H1 (cell line): ENCODE data around the gene AKT1. TPM values are rescaled to one million over a fixed set of nuclear protein-coding genes. Genes with fewer than 3 reads are reported as not detected.

Experiments used
- CTBP2 ChIP-seq: IDR thresholded peaks from 2 replicates; pipeline ENCODE4 v1.7.0; 2011; ENCODE audit warnings: borderline replicate concordance, mild to moderate bottlenecking, moderate library complexity, mixed read lengths, low read length; ENCODE audit not compliant: insufficient read depth, insufficient read length
- GABPA ChIP-seq: IDR thresholded peaks from 2 replicates; pipeline ENCODE4 v1.6.1; 2011; ENCODE audit warnings: mild to moderate bottlenecking, low read length, moderate library complexity, borderline replicate concordance; ENCODE audit not compliant: insufficient read depth
- KDM5A ChIP-seq: fragments of 200-600 bp; IDR thresholded peaks from 2 replicates; pipeline ENCODE4 v1.7.1; 2012; ENCODE audit warnings: mild to moderate bottlenecking, low read length, inconsistent platforms, mixed read lengths
- SUZ12 ChIP-seq: fragments of 200-600 bp; sonication (generic); IDR thresholded peaks from 2 replicates; pipeline ENCODE4 v1.6.1; 2012; ENCODE audit warnings: mild to moderate bottlenecking, inconsistent platforms, low read length, moderate library complexity, mixed read lengths
- TEAD4 ChIP-seq: IDR thresholded peaks from 2 replicates; pipeline ENCODE4 v1.6.1; 2012; ENCODE audit warnings: low read depth, low read length, inconsistent platforms, mixed read lengths
- polyA plus RNA-seq, 7 experiments: library from polyadenylated mRNA; depleted of rRNA in 3 of 7; stranded (reverse) in 5 of 7; unstranded in 2 of 7; fragments of >200 nt in 5 of 7; fragments of 200-250 nt in 2 of 7; gene quantifications; 1 replicate in 5 of 7; 2 replicates in 1 of 7; 4 replicates in 1 of 7; pipeline versions ENCODE4 v1.2.1 to v1.2.3, GENCODE V29; 2011 to 2013; ENCODE audit warnings: missing spikeins in 2 of 7, mixed read lengths in 2 of 7
- total RNA-seq: library from RNA; stranded (reverse); fragmentation: NEBNext Ultra II Directional; extraction: Animal tissue kit (Norgen Biotek cat#: 25700); gene quantifications from 2 replicates; pipeline ENCODE4 v1.2.1, GENCODE V29; 2021
- TF ChIP-seq, protein P1 (sequence below): fragments of 300-600 bp; sonication (generic); IDR thresholded peaks from 2 replicates; pipeline ENCODE4 v1.7.1; 2012; ENCODE audit warnings: low read length, moderate library complexity, mild to moderate bottlenecking, inconsistent platforms; ENCODE audit not compliant: insufficient replicate concordance

The AKT1 gene
- total and polyA plus RNA-seq, 2 of the 8 experiments (the other 6 are each of a cell fraction or from before 2014, with no cell fraction given), result 68.1 to 71.5 TPM

- TF ChIP-seq, protein P1, sequence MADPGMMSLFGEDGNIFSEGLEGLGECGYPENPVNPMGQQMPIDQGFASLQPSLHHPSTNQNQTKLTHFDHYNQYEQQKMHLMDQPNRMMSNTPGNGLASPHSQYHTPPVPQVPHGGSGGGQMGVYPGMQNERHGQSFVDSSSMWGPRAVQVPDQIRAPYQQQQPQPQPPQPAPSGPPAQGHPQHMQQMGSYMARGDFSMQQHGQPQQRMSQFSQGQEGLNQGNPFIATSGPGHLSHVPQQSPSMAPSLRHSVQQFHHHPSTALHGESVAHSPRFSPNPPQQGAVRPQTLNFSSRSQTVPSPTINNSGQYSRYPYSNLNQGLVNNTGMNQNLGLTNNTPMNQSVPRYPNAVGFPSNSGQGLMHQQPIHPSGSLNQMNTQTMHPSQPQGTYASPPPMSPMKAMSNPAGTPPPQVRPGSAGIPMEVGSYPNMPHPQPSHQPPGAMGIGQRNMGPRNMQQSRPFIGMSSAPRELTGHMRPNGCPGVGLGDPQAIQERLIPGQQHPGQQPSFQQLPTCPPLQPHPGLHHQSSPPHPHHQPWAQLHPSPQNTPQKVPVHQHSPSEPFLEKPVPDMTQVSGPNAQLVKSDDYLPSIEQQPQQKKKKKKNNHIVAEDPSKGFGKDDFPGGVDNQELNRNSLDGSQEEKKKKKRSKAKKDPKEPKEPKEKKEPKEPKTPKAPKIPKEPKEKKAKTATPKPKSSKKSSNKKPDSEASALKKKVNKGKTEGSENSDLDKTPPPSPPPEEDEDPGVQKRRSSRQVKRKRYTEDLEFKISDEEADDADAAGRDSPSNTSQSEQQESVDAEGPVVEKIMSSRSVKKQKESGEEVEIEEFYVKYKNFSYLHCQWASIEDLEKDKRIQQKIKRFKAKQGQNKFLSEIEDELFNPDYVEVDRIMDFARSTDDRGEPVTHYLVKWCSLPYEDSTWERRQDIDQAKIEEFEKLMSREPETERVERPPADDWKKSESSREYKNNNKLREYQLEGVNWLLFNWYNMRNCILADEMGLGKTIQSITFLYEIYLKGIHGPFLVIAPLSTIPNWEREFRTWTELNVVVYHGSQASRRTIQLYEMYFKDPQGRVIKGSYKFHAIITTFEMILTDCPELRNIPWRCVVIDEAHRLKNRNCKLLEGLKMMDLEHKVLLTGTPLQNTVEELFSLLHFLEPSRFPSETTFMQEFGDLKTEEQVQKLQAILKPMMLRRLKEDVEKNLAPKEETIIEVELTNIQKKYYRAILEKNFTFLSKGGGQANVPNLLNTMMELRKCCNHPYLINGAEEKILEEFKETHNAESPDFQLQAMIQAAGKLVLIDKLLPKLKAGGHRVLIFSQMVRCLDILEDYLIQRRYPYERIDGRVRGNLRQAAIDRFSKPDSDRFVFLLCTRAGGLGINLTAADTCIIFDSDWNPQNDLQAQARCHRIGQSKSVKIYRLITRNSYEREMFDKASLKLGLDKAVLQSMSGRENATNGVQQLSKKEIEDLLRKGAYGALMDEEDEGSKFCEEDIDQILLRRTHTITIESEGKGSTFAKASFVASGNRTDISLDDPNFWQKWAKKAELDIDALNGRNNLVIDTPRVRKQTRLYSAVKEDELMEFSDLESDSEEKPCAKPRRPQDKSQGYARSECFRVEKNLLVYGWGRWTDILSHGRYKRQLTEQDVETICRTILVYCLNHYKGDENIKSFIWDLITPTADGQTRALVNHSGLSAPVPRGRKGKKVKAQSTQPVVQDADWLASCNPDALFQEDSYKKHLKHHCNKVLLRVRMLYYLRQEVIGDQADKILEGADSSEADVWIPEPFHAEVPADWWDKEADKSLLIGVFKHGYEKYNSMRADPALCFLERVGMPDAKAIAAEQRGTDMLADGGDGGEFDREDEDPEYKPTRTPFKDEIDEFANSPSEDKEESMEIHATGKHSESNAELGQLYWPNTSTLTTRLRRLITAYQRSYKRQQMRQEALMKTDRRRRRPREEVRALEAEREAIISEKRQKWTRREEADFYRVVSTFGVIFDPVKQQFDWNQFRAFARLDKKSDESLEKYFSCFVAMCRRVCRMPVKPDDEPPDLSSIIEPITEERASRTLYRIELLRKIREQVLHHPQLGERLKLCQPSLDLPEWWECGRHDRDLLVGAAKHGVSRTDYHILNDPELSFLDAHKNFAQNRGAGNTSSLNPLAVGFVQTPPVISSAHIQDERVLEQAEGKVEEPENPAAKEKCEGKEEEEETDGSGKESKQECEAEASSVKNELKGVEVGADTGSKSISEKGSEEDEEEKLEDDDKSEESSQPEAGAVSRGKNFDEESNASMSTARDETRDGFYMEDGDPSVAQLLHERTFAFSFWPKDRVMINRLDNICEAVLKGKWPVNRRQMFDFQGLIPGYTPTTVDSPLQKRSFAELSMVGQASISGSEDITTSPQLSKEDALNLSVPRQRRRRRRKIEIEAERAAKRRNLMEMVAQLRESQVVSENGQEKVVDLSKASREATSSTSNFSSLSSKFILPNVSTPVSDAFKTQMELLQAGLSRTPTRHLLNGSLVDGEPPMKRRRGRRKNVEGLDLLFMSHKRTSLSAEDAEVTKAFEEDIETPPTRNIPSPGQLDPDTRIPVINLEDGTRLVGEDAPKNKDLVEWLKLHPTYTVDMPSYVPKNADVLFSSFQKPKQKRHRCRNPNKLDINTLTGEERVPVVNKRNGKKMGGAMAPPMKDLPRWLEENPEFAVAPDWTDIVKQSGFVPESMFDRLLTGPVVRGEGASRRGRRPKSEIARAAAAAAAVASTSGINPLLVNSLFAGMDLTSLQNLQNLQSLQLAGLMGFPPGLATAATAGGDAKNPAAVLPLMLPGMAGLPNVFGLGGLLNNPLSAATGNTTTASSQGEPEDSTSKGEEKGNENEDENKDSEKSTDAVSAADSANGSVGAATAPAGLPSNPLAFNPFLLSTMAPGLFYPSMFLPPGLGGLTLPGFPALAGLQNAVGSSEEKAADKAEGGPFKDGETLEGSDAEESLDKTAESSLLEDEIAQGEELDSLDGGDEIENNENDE, result no peak
- no peak for TF ChIP-seq GABPA
- TF ChIP-seq CTBP2, result no peak
- no peak for TF ChIP-seq TEAD4
- no peak for TF ChIP-seq KDM5A
- no peak for TF ChIP-seq SUZ12
These were observed 31.3 kb upstream of the AKT1 start (continued) for GRCh38 chr14:104826861-104827176.
